ENCODE data around the gene UACA. TPM values are rescaled to one million over a fixed set of nuclear protein-coding genes. Genes with fewer than 3 reads are reported as not detected.

Gene UACA
- total and polyA plus RNA-seq, 2 of the 8 experiments (the other 6 are each of a cell fraction or from before 2014, with no cell fraction given) = 28.6 to 38.9 TPM

GRCh38 chr15:70698426-70698825, 64.9 kb downstream of the UACA start (continued):
- no peak for TF ChIP-seq CHD7 (IDR thresholded peaks at IDR 0.05; ENCODE audit: insufficient replicate concordance, low read length)
